NCI-H2081 (cell line): ENCODE results near the gene CD244.
"Not testable (repeated sequence)": the region's sequence is repeated elsewhere in the genome, so short reads cannot be mapped to it uniquely, and the experiment has no call there.

ENCODE experiments used
- DNase-seq, 2 experiments: peaks; one replicate each; lab custom pipeline; 2025; lab: John Stamatoyannopoulos, UW

The CD244 gene

GRCh38 chr1:160810486-160810885 is 52.2 kb downstream of the CD244 start:
- no peak for DNase-seq

DNA sequence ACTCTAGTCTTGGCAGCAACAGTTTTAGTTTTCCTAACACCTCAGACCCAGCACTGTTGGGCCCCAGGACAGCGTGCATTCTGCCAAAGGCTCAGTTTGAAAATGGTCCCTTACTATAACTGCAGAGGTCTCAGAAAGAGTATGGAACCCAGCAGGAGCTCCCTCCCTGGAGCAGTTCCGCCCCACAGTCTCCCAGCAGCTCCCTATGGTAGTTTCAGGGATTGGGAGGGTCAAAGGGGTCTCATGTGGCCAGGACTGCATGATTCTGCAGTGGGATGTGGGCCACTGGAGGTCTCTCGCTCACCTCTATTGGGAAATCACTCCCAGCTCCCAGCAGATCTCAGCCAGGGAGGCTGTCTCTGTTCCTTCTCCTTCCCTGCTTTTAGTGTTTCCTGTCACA is 54.4 kb downstream of the CD244 start:
- DNase-seq, result no peak

GRCh38 chr1:160807738-160808137 is 54.9 kb downstream of the CD244 start:
- DNase-seq, result no peak

GRCh38 chr1:160807247-160807646 is 55.4 kb downstream of the CD244 start:
- DNase-seq, result no peak

DNA sequence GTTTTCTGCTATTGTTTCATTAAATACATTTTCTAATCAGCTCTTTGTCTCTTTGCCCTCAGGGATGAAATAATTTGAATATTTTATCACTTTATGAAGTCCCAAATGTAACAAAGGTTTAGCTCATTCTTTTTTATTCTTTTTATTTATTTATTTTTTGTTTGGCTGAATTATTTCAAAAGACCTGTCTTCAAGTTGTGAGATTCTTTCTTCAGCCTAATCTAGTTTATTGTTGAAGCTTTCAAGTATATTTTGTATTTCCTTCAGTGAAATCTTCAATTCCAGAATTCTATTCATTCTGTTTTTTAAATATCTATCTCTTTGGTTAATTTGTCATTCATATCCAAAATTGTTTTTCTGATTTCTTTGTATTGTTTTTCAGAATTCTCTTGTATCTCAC is 55.9 kb downstream of the CD244 start:
- DNase-seq, result no peak

DNA sequence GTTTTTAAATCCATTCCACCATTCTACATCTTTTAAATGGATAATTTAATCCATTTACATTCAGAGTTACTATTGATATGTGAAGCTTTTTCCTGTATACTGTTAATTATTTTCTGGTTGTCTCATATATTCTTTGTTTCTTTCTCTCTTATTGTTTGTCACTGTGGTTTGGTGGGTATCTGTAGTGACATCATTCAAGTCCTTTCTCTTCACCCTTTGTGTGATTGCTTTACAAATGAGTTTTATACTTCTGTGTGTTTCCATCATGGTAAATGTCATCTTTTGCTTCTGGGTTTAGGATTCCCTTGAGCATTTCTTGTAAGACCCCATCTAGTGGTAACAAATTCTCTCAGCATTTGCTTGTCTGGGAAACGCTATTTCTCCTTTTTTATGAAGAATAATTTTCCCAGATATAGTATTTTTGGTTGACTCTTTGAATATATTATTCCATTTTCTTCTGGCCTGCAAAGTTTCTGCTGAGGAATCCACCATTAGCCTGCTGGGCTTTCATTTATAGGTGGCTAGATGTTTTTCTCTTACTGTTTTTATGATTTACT is 56.5 kb downstream of the CD244 start:
- DNase-seq, result no peak

GRCh38 chr1:160801836-160802580 is 60.7 kb downstream of the CD244 start:
- no peak for DNase-seq

DNA sequence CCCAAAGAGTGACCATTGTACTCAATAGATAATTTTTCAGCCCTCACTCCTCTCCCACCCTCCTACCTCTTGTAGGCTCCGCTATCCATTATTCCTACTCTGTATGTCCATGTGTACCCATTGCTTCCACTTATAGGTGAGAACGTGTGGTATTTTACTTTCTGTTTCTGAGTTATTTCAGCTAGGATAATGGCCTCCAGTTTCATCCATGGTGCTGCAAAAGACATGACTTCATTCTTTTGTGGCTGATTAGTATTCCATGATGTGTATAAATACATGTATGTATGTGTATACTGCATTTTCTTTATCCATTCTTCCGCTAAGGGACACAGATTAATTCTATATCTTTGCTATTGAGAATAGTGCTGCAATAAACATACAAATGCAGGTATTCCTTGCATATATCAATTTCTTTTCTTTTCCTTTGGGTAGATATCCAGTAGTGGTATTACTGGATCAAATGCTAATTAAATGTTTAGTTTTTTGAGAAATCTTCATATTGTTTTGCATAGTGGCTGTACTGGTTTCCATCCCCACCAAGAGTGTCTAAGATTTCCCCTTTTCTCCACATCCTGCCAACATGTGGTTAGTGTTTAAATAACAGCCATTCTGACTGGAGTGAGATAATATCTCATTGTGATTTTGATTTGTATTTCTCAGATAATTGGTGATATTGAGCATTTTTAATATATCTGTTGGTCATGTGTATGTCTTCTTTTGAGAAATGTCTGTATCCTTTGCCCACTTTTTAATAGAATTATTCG is 61.9 kb downstream of the CD244 start:
- DNase-seq, result no peak

DNA sequence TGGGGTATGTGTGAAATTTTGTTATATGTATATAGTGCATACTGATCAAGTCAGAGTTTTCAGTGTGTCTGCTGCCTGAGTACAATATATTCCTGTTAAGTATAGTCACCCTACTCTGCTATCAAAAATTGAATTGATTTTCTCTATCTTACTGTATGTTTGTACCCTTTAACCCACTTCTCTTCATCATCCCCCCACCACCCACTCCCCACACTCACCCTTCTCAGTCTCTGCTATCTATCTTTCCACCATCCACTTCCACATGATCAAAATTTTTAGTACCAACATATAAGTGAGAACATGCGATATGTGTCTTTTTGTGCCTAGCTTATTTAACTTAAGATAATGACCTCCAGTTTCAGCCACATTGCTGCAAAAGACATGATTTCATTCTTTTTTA is 62.5 kb downstream of the CD244 start:
- no peak for DNase-seq

DNA sequence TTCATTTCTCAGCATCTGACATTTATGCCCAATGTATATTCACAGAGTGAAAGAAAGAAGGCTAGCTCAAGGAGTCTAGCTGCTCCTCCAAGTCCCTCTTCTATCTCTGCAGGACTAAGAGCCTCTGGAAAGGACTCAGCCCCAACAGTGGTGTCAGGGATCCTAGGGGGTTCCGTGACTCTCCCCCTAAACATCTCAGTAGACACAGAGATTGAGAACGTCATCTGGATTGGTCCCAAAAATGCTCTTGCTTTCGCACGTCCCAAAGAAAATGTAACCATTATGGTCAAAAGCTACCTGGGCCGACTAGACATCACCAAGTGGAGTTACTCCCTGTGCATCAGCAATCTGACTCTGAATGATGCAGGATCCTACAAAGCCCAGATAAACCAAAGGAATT is 63.0 kb downstream of the CD244 start:
- no peak for DNase-seq

GRCh38 chr1:160798439-160798838 is 64.2 kb downstream of the CD244 start:
- no peak for DNase-seq

- DNase-seq, result no peak
Measured at GRCh38 chr1:160797861-160798273, 64.8 kb downstream of the CD244 start.

DNA sequence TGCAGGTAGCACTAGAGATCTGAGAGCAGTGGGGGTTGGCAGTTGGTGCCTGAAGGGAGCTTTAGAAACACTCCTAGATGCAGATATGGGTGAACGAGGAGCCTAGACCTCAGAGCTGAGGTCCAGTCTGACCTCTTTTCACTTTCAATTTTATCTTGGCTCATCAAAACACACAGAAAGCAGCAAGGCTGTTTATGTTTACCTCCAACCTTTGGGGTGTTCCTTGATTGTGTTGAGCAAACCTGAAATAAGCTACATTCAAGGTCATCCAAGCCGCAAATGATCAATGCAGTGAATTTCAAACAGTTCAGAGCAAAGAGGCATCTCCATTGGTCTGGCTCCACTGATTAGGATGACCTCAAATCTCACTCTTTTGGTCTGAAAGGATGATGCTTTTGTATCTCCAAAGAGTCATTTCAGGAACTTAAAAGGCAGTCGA is 65.4 kb downstream of the CD244 start:
- DNase-seq, result no peak

DNA sequence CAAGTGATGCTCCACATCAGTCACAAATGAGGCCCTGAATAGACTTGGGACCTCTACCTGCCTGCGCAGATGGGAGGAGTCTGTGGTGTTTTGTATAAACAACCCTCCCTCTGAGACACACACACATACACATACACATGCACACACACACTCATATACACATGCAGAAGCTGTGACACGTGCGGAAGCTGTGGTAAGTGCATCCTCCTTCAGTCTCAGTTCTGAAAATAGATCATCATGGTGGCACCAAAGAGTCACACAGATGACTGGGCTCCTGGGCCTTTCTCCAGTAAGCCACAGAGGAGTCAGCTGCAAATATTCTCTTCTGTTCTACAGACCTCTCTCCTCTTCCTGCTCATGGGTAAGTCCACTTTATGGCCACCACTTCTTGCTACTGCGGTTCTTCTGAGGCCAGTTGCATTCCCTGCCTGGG is 66.7 kb downstream of the CD244 start, which contains the start of gene LY9:
LY9 (plus strand) TSS at position 224 of the 433 bp plus-strand sequence; CDS start at position 238, 14 bp downstream.
- DNase-seq, result no peak

GRCh38 chr1:160794376-160794775 is 68.3 kb downstream of the CD244 start:
- no peak for DNase-seq

- no peak for DNase-seq
Measured at GRCh38 chr1:160789702-160790611, 72.7 kb downstream of the CD244 start.

GRCh38 chr1:160789051-160789701 is 73.5 kb downstream of the CD244 start:
- no peak for DNase-seq

- not testable (repeated sequence) for DNase-seq
Measured at GRCh38 chr1:160782988-160783765, 79.5 kb downstream of the CD244 start.

DNA sequence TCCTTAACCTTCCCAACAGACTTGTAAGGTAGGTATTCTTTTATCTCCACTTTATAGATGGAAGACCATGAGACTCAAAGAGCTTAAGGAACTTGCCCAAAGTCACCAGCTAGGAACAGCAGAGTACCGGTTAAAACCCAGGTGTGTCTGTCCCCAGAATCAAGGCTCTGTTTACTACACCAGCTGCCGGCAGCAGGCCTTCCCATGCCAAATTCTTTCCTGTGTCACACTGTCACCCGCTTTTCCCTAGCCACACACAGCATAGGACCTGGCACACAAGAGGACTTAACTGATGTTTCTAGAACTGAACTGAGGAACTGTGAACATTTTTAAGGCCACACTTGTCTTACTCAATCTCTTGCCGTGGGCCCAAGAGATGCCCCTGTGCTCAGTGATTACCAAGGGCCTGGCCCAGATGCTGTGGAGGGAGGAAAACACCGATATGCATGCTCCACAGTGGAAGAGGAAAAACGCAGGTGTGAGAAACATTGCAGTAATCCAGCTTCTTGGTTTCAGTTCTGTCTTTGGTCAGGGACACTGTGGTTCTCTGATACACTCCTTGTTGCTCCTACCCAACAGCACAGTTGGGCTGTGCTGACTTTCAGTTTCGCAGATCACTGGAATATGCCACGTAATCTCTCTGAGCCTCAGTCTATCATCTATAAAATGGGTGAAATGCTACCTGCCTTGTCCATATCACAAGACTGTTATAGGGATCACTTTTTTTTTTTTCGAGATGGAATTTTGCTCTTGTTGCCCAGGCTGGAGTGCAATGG is 80.6 kb downstream of the CD244 start:
- no peak for DNase-seq
